ENCODE data around the gene ASXL1. TPM values are rescaled to one million over a fixed set of nuclear protein-coding genes. Genes with fewer than 3 reads are reported as not detected.

Gene ASXL1
- total and polyA plus RNA-seq, 9 of the 15 experiments (the other 6 are each of a cell fraction or from before 2014, with no cell fraction given), result 6.5 to 65.3 (median 32.3) TPM

DNA sequence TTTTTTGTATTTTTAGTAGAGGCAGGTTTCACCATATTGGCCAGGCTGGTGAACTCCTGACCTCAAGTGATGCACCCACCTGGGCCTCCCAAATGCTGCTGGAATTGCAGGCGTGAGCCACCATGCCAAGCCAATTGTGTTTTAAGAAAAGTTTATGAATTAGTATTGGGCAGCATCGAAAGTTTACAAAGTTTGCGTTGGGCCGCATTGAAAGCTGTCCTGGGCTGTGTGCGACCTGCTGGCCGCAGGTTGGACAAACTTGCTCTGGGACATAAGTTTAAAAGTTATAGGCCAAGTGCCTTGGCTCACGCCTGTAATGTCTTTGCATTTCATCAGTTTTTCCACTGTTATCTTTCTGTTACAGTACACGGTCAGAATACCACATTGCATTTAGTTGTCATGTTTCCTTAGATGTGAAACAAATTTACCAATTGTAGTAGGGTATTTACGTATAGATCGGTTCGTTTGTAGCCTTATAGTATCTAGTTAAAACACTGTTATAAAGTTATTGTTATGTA is 39.5 kb downstream of the ASXL1 start (continued):
- TF ChIP-seq, protein P1, sequence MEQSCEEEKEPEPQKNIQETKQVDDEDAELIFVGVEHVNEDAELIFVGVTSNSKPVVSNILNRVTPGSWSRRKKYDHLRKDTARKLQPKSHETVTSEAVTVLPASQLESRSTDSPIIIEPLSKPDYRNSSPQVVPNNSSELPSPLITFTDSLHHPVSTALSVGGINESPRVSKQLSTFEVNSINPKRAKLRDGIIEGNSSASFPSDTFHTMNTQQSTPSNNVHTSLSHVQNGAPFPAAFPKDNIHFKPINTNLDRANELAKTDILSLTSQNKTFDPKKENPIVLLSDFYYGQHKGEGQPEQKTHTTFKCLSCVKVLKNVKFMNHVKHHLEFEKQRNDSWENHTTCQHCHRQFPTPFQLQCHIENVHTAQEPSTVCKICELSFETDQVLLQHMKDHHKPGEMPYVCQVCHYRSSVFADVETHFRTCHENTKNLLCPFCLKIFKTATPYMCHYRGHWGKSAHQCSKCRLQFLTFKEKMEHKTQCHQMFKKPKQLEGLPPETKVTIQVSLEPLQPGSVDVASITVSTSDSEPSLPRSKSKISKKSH (CRISPR knock-in tag; IDR thresholded peaks at IDR 0.05), result no peak
- TF ChIP-seq, protein P2, sequence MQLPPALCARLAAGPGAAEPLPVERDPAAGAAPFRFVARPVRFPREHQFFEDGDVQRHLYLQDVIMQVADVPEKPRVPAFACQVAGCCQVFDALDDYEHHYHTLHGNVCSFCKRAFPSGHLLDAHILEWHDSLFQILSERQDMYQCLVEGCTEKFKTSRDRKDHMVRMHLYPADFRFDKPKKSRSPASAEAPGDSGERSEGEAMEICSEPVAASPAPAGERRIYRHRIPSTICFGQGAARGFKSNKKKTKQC (CRISPR knock-in tag; IDR thresholded peaks at IDR 0.05), result no peak
- TF ChIP-seq EP300 (IDR thresholded peaks at IDR 0.05; ENCODE audit: low read length) (peak; percentile 93), MEF2D (tag; conservative IDR thresholded peaks at IDR 0.05; ENCODE audit: low read depth) (no peak; the same call in 1 of the 2 replicates), STAT5B (CRISPR knock-in tag; IDR thresholded peaks at IDR 0.05) (no peak), ZSCAN29 (IDR thresholded peaks at IDR 0.05) (no peak), JUN (IDR thresholded peaks at IDR 0.05; ENCODE audit: borderline replicate concordance, low read depth, low read length) (no peak), JUN (CRISPR knock-in tag; IDR thresholded peaks at IDR 0.05; ENCODE audit: borderline replicate concordance) (no peak), ELF1 (tag; IDR thresholded peaks at IDR 0.05) (no peak), CXXC5 (CRISPR knock-in tag; IDR thresholded peaks at IDR 0.05) (peak; percentile 90), CHCHD3 (CRISPR knock-in tag; IDR thresholded peaks at IDR 0.05) (no peak), POLR2G (IDR thresholded peaks at IDR 0.05; ENCODE audit: low read depth, low read length) (peak; percentile 65), HMG20B (CRISPR knock-in tag; IDR thresholded peaks at IDR 0.05) (no peak), ZFP30 (CRISPR knock-in tag; IDR thresholded peaks at IDR 0.05; ENCODE audit: borderline replicate concordance) (no peak), ADNP (tag; IDR thresholded peaks at IDR 0.05) (0 out of 2 replicates have a peak, but pooled peaks have one; percentile 35), ZNF707 (CRISPR knock-in tag; conservative IDR thresholded peaks at IDR 0.05) (no peak), POLR2B (IDR thresholded peaks at IDR 0.05; ENCODE audit: low read depth, partially characterized antibody) (peak; percentile 37), OTX1 (CRISPR knock-in tag; IDR thresholded peaks at IDR 0.05) (no peak)
- TF ChIP-seq, protein P3, sequence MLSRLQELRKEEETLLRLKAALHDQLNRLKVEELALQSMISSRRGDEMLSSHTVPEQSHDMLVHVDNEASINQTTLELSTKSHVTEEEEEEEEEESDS (CRISPR knock-in tag; IDR thresholded peaks at IDR 0.05), result no peak
- TF ChIP-seq, protein P4, sequence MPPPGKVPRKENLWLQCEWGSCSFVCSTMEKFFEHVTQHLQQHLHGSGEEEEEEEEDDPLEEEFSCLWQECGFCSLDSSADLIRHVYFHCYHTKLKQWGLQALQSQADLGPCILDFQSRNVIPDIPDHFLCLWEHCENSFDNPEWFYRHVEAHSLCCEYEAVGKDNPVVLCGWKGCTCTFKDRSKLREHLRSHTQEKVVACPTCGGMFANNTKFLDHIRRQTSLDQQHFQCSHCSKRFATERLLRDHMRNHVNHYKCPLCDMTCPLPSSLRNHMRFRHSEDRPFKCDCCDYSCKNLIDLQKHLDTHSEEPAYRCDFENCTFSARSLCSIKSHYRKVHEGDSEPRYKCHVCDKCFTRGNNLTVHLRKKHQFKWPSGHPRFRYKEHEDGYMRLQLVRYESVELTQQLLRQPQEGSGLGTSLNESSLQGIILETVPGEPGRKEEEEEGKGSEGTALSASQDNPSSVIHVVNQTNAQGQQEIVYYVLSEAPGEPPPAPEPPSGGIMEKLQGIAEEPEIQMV (tag; conservative IDR thresholded peaks at IDR 0.05; ENCODE audit: low read depth), result 0 out of 2 replicates have a peak, but pooled peaks have one; percentile 9
- TF ChIP-seq, protein P5, sequence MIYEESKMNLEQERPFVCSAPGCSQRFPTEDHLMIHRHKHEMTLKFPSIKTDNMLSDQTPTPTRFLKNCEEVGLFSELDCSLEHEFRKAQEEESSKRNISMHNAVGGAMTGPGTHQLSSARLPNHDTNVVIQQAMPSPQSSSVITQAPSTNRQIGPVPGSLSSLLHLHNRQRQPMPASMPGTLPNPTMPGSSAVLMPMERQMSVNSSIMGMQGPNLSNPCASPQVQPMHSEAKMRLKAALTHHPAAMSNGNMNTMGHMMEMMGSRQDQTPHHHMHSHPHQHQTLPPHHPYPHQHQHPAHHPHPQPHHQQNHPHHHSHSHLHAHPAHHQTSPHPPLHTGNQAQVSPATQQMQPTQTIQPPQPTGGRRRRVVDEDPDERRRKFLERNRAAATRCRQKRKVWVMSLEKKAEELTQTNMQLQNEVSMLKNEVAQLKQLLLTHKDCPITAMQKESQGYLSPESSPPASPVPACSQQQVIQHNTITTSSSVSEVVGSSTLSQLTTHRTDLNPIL (CRISPR knock-in tag; IDR thresholded peaks at IDR 0.05), result no peak
- TF ChIP-seq, protein P6, sequence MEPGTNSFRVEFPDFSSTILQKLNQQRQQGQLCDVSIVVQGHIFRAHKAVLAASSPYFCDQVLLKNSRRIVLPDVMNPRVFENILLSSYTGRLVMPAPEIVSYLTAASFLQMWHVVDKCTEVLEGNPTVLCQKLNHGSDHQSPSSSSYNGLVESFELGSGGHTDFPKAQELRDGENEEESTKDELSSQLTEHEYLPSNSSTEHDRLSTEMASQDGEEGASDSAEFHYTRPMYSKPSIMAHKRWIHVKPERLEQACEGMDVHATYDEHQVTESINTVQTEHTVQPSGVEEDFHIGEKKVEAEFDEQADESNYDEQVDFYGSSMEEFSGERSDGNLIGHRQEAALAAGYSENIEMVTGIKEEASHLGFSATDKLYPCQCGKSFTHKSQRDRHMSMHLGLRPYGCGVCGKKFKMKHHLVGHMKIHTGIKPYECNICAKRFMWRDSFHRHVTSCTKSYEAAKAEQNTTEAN (CRISPR knock-in tag; IDR thresholded peaks at IDR 0.05), result no peak
